Subcutaneous abdominal adipose tissue (tissue), 5 donors: Measurements from ENCODE around the gene ZCCHC17.

Experiments
- H3K27ac ChIP-seq: one replicate; pipeline ENCODE4 v1.7.0; 2013; ENCODE audit warnings: low read depth, mild to moderate bottlenecking, inconsistent platforms, low read length, moderate library complexity
- H3K27me3 ChIP-seq, 5 donors: one replicate each; pipeline ENCODE4 v1.7.0; 2013; ENCODE audit warnings: low read length in 5 of 5, inconsistent platforms in 1 of 5; ENCODE audit not compliant: control insufficient read depth in 5 of 5, insufficient read depth in 4 of 5
- H3K36me3 ChIP-seq, 5 donors: one replicate each; pipeline ENCODE4 v1.7.0; 2013; ENCODE audit warnings: low read length in 5 of 5; ENCODE audit not compliant: control insufficient read depth in 5 of 5, insufficient read depth in 5 of 5
- H3K4me1 ChIP-seq, 5 donors: one replicate each; pipeline ENCODE4 v1.7.0; 2013; ENCODE audit warnings: low read length in 5 of 5, mild to moderate bottlenecking in 3 of 5, moderate library complexity in 1 of 5; ENCODE audit not compliant: control insufficient read depth in 5 of 5, insufficient read depth in 5 of 5
- H3K4me3 ChIP-seq, 5 donors: one replicate each; pipeline ENCODE4 v1.7.0; 2013; ENCODE audit warnings: low read length in 5 of 5, low read depth in 1 of 5
- H3K9ac ChIP-seq, 5 donors: one replicate each; pipeline ENCODE4 v1.7.0; 2013; ENCODE audit warnings: low read length in 5 of 5, mild to moderate bottlenecking in 4 of 5, moderate library complexity in 3 of 5
- H3K9me3 ChIP-seq, 5 donors: one replicate each; pipeline ENCODE4 v1.7.0; 2013; ENCODE audit warnings: low read length in 5 of 5; ENCODE audit not compliant: control insufficient read depth in 5 of 5
- donor health status: healthy.
- donor health status: healthy.
- donor health status: healthy.
- donor health status: healthy.
- donor health status: healthy.

ZCCHC17 gene

DNA sequence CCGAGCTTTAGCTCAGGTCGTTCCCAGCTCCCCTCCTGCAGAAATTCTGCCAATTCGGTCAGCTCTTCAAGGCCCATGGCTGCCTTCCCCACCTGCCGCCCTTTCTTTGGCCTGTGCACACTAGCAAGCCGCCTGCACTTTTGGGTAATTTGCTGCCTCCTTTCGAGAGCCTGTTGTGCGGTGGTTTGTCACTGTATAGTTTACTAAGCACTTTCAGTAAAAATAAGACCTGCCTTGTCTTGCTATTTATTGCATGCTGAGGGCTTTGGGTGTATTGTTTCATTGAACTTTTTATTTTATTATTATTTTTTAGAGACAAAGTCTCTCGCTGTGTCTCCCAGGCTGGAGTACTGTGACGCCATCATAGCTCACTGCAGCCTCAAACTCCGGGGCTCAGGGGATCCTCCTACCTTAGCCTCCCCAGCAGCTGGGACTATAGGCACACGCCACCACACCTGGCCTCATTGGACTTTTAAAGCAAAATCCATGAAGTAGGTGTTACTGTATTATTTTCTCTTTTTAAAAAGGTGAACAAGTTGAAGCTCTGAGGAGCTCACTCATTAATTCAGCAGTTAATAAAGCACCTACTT, 77.2 kb downstream of the ZCCHC17 start:
- H3K9me3 ChIP-seq, result no peaks in the 10 kb centered on the region
- H3K4me3 ChIP-seq, result peak overlapping the region in 4 of 5 donors; percentile 48 to 73 (median 64)
- H3K4me1 ChIP-seq, result peaks cover 2 to 43% (median 27%) of the 10 kb centered on the region in 5 donors
- H3K27me3 ChIP-seq, result no peaks in the 10 kb centered on the region
- peak overlapping the region in 1 of 5 donors; percentile 26 for H3K9ac ChIP-seq
- H3K27ac ChIP-seq, result no peak overlapping the region
- H3K36me3 ChIP-seq, result no peaks in the 10 kb centered on the region

GRCh38 chr1:31374511-31375196, 77.8 kb downstream of the ZCCHC17 start:
- H3K4me1 ChIP-seq, result peaks cover 2 to 43% (median 27%) of the 10 kb centered on the region in 5 donors
- no peaks in the 10 kb centered on the region for H3K27me3 ChIP-seq
- H3K4me3 ChIP-seq, result no peak overlapping the region
- no peaks in the 10 kb centered on the region for H3K9me3 ChIP-seq
- H3K36me3 ChIP-seq, result no peaks in the 10 kb centered on the region
- H3K9ac ChIP-seq, result no peak overlapping the region
- H3K27ac ChIP-seq, result no peak overlapping the region

DNA sequence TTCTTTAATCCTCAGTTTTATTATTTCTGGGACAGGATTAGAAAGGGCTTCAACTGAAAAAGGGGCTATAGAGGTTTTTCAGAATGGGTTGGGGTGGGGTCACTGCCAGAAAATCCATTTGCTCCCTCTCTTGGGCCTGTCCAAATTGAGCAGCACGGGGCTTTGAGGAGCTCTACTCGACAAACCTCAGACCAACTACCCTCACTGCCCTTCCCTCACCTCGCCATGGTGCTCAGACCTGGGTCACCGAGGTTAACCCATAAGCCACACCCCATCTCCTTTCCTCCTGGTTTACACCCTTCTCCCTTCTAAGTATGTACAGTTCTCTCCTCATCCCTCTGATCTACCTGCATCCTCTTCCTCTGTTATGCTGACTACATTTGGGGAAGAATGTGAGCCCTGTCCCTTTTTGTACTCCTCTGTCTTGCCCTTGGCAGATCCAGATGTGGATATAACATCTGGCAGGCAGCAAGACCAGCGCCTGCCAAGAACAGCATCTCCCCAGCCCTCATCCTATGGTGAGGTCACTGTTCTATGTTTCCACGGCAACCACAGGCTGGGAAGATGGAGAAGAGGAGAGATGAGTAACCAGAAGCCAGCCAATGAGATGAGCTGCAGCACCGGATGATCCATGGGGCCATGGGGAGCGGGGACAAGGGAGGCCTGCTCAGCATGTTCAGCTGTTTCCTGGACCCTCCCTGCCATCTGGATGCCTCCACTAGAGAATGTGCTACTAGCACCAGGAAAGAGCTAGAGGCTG, 79.7 kb downstream of the ZCCHC17 start:
- Histone ChIP-seq H3K27ac (no peak overlapping the region), H3K4me3 (no peak overlapping the region), H3K9me3 (no peaks in the 10 kb centered on the region), H3K4me1 (peaks cover 0 to 48% (median 33%) of the 10 kb centered on the region in 5 donors), H3K27me3 (no peaks in the 10 kb centered on the region), H3K36me3 (no peaks in the 10 kb centered on the region), H3K9ac (no peak overlapping the region)

GRCh38 chr1:31377364-31377863, 80.6 kb downstream of the ZCCHC17 start:
- H3K9ac ChIP-seq, result no peak overlapping the region
- no peak overlapping the region for H3K27ac ChIP-seq

DNA sequence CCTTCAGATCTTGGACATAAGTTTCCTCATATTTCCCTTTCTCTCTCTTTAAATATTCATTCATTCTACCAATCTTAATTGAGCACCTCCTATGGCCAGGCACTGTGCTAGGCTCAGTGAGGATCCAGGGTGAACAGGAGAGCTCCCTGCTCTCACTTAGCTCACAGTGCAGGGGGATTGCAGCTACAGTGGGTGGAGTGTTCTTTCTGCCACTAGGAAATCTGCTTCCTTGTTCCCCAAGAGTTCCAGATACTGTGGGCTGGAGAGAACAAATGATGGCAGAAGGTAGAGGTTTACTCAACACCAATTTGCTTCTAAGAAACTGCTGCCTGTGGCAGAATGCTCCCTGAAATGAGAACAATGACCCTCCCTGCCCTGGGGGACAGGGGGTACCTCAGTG, 81.2 kb downstream of the ZCCHC17 start:
- no peak overlapping the region for H3K9ac ChIP-seq
- H3K36me3 ChIP-seq, result no peaks in the 10 kb centered on the region
- H3K4me3 ChIP-seq, result no peak overlapping the region
- H3K27ac ChIP-seq, result no peak overlapping the region
- no peaks in the 10 kb centered on the region for H3K9me3 ChIP-seq
- peaks cover 0 to 37% (median 31%) of the 10 kb centered on the region in 5 donors for H3K4me1 ChIP-seq
- no peaks in the 10 kb centered on the region for H3K27me3 ChIP-seq

More at GRCh38 chr1:31377364-31377863, 80.6 kb downstream of the ZCCHC17 start:
- Histone ChIP-seq H3K27me3 (no peaks in the 10 kb centered on the region), H3K9me3 (no peaks in the 10 kb centered on the region), H3K36me3 (no peaks in the 10 kb centered on the region), H3K4me1 (peaks cover 0 to 43% (median 37%) of the 10 kb centered on the region in 5 donors), H3K4me3 (no peak overlapping the region)

DNA sequence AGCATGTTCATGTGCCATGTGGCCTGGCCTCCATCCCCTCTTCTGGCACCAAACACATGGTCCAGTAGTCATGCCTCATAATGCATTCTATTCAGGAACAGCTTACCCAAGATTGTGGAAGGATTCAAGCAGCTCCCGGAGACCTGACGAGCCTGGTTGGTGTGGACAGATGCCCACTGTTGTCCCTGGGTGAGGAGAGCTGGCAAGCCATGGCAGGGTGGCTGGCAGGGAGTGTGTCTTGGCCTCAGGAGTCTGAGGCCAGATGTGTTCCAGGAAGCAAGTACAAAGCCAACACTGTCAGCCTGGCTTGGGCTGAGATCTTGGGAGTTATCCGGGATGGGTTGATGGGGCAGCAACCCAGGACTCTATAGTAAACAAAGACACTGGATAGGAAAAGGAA, 83.3 kb downstream of the ZCCHC17 start:
- Histone ChIP-seq H3K4me1 (peaks cover 0 to 22% (median 14%) of the 10 kb centered on the region in 5 donors), H3K4me3 (no peak overlapping the region), H3K27me3 (peaks cover 0 to 2% (median 0%) of the 10 kb centered on the region in 5 donors), H3K9ac (no peak overlapping the region), H3K36me3 (no peaks in the 10 kb centered on the region), H3K27ac (no peak overlapping the region), H3K9me3 (no peaks in the 10 kb centered on the region)

GRCh38 chr1:31381394-31382294, 84.8 kb downstream of the ZCCHC17 start:
- peaks cover 0 to 22% (median 14%) of the 10 kb centered on the region in 5 donors for H3K4me1 ChIP-seq
- H3K36me3 ChIP-seq, result no peaks in the 10 kb centered on the region
- H3K9ac ChIP-seq, result no peak overlapping the region
- no peak overlapping the region for H3K27ac ChIP-seq
- H3K27me3 ChIP-seq, result peaks cover 0 to 6% (median 0%) of the 10 kb centered on the region in 5 donors
- no peak overlapping the region for H3K4me3 ChIP-seq
- no peaks in the 10 kb centered on the region for H3K9me3 ChIP-seq

DNA sequence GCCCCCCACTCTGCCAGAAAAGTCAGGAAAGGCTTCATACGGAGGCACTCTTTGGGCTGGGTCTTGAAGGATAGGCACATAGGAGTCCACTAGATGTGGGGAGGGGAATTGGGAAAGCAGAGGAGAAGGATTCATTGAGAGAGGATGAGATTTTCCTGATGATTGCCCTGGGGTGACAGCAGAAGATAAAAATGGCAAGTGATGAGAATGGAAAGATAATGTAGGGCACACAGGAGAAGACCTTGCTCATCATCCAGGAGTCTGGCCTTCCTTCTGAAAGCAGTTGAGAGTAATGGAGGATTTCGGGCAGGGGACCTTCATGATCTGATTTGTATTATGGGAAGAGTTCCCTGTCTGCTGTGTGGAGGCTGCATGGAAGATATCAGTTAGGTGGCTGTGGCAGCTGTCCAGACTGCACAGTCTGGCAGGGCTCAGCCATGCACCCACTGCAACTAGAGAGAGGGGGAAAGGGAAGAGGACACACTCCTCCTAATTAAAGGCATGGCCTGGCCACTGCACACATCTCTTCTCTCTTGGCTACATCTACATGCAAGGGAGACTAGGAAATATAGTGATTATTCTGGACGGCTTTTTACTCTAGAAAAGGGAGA, 85.7 kb downstream of the ZCCHC17 start:
- Histone ChIP-seq H3K4me1 (peaks cover 0 to 22% (median 14%) of the 10 kb centered on the region in 5 donors), H3K27me3 (peaks cover 0 to 7% (median 0%) of the 10 kb centered on the region in 5 donors), H3K4me3 (no peak overlapping the region), H3K9me3 (no peaks in the 10 kb centered on the region), H3K27ac (no peak overlapping the region), H3K36me3 (no peaks in the 10 kb centered on the region), H3K9ac (no peak overlapping the region)

DNA sequence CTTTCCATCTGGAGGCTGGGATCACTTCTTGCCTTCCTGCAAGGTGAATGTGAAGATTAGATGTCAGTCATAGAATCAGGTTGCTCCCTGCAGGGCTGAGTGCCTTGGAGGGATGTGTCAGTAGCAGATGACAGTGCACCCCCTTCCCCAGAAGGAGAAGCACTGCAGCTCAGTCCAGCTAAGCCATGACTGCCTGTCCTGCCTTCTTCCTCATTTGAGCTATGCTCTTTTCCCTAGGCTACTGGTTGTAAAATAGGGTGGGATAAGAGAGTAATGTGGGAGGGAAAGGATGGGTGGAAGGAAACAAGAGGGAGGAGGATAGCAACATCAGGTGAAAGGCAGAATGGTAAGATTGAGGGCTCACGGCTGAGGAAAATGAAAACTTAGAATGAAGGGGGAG, 87.1 kb downstream of the ZCCHC17 start:
- Histone ChIP-seq H3K4me1 (peaks cover 0 to 22% (median 14%) of the 10 kb centered on the region in 5 donors), H3K27ac (no peak overlapping the region), H3K4me3 (no peak overlapping the region), H3K9me3 (no peaks in the 10 kb centered on the region), H3K9ac (no peak overlapping the region), H3K36me3 (no peaks in the 10 kb centered on the region), H3K27me3 (peaks cover 0 to 8% (median 0%) of the 10 kb centered on the region in 5 donors)
